Activated CD8-positive, alpha-beta memory T cell treated with anti-CD3 and anti-CD28 coated beads, Interleukin-2, amount 50 U/mL, for 24 hours (primary cell): Measurements from ENCODE around the gene NPEPPS.

Experiments used
- DNase-seq: peaks from one replicate; pipeline ENCODE4 v3.0.0-alpha.2; 2020; ENCODE audit errors: extremely low read depth

Gene NPEPPS

DNA sequence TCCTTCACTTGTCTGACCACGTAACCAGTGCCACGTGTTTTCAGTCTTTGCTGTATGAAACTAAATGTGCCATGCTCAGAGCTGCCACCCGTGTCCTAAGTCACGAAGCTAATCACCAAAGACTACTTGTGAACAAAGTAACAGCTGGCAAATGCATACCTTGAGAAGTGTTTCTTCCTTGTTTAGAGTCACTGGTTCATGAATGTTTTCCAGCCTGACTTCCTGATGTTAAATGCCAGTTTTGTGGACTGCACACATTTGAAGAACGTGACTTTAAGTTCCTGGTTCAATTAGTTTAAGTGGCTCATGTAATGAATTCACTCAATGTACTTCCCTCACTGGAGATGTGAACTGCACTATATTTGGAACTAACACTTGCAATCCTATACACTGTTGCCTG lies 98.9 kb downstream of the NPEPPS start:
- no peak for DNase-seq

DNA sequence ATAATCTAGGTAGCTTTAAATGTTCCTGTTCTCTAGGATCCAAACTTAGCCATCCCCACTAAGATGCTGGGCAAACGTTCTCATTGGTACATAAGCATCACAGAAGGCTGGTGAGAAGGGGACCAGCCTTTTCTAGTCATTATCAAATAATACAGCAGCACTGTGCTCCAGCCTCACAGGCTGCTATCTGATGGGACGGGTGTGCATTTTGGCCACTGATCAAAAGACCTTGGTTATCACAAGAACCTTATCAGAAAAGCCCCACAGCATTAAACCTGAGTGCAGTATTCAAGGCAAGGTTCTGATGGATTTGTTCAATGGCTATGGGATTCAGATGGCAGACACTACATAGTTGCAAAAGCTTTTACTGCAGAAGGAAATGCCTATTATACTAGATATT lies 99.7 kb downstream of the NPEPPS start:
- DNase-seq = no peak

DNA sequence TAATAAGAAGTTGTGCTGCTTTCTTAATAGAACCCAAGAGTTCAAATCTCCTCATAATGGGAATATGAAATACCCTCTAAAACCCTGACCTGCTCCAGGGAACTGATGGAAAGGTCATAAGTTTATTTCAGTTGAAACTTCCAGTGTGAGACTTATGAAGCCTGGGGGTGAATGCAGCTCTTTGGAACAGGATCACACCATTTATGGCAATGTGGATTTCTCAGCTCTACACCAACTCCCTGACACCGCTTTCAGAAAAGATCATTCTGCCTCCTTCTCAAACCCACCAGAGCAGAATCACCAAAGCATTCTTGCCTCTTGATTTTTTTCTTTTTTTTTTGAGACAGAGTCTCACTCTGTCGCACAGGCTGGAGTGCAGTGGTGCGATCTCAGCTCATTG lies 102.1 kb downstream of the NPEPPS start:
- no peak for DNase-seq

DNA sequence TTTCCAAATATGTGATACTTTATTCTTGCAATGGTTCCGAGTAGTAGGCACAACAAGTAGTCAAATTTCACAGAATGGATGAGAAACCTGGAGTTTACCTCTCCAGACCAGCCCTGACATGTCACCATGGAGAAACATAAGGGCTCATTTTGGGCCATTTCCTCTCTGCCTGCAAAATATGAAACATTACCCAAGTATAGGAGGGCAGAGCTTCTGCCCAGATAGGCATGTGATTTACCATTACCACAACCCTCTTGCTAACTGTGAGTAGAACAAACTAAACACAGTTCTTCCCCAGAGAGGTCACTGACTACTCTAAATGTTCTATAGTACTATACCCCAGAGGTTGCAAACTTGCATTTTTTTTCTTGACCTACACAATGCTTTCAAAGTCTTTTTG lies 103.1 kb downstream of the NPEPPS start:
- no peak for DNase-seq

DNA sequence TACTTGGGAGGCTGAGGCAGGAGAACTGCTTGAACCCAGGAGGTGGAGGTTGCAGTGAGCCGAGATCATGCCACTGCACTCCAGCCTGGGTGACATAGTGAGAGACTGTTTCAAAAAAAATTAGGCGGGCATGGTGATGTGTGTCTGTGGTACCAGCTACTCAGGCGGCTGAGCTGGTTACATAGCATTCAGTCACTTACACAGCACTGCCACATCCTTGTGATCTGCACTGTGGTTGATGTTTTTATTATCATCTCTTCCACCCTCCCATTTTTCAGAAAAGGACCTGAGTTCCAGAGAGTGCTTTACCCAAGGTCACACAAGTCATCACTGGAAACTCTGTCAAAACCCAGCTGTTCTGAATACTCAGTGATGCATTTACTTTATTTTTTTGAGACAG lies 104.0 kb downstream of the NPEPPS start:
- DNase-seq = no peak

DNA sequence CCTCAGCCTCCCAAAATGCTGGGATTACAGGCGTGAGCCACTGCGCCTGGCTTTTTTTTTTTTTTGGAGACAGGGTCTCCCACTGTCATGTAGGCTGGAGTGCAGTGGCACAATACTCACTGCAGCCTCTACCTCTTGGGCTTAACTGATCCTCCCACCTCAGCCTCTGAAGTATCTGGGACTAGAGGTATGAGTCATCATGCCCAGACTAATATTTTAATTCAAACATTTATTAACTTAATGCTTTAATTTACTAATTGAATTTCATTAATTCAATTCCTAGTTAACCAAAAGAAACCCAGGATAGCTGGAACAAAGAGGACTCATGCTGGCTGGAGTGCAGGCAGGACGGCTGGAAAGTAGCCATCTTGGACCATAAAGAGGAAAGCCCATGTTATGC lies 104.8 kb downstream of the NPEPPS start:
- no peak for DNase-seq

DNA sequence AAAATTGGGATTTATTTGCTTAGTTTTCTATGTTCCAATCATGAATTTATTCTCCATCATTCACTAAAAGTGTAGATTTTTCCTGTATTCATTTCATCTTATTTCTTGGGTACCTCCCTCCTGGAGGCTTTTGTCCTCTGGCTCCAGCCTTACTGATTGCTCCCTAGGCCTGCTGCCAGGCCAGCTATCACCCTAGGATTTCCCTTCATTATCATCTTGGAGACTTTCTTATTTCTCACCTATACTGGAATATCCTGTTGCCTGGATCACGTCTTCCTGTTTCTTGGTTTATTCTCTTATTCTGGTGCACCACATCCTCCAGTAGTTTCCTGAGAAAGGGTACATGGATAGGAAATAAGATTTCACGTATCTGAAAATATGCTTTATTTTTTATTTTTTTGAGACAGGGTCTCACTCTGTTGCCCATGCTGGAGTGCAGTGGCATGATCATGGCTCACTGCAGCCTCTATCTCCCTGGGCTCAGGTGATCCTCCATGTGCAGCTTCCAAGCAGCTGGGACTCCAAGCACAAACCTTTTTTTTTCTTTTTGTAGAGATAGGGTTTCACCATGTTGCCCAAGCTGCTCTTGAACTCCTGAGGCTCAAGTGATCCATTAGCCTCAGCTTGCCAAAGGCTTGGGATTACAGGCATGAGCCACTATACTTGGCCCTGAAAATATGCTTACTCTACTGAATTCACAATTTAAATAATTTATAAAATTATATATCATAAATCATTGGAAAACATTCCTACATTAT lies 105.5 kb downstream of the NPEPPS start:
- no peak for DNase-seq

DNA sequence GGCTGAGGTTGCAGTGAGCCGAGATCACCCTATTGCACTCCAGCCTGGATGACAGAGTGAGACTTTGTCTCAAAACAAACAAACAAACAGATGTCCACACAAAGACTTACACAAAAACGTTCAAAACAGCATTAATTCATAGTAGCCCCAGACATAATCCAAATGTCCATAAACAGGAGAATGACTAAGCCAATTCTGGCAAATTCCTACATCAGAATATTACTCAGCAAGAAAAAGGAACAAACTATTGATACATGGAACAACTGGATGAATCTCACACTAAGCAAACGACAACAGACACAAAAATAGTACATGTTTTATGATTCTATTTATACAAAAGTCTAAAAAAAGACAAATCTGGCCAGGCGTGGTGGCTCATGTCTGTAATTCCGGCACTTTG lies 108.0 kb downstream of the NPEPPS start:
- DNase-seq = no peak

DNA sequence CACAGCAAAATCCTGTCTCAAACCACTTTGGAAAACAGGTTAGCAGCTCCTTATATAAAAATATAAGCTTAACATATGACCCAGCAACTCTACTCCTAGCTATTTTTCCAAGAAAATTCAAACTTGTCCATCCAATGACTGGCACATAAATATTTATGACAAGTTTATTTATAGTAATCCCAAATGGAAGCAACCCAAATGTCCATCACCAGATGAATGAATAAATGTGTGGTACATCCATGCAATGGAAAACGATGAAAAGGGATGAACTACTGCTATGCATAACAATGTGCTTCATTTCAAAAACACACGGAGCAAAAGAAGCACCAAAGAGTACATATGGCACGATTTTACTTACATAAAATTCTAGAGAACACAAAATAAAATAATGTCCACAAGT lies 109.2 kb downstream of the NPEPPS start:
- no peak for DNase-seq

DNA sequence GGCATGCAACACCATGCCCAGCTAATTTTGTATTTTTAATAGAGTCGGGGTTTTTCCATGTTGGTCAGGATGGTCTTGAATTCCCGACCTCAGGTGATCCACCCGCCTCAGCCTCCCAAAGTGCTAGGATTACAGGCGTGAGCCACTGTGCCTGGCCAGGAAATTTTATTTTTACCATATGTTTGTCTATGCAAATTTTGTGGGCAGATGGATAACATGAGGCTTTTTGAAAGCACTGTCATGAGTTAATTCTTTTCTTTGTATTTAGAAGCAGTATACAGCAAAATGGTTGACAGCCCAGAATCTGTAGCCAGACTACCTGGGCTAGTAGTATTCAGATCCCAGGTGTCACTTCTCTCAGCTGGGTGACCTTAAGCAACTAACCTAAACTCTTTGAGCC lies 110.3 kb downstream of the NPEPPS start:
- no peak for DNase-seq

DNA sequence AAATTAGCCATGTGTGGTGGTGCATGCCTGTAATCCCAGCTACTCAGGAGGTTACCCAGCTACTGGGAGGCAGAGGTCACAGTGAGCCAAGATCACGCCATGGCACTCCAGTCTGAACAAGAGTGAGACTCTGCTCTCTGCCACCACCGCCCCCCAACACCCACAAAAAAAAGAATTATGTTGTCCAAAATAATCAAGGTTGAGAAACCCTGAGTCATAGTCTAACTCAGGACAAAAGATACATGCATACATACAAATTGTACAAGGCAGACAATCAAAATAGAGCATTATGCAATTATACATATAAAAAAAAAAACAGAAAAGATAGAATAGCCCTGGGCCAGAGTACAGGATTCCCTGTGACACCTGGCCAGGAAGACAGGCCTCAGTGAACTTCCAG lies 112.2 kb downstream of the NPEPPS start:
- DNase-seq = no peak

DNA sequence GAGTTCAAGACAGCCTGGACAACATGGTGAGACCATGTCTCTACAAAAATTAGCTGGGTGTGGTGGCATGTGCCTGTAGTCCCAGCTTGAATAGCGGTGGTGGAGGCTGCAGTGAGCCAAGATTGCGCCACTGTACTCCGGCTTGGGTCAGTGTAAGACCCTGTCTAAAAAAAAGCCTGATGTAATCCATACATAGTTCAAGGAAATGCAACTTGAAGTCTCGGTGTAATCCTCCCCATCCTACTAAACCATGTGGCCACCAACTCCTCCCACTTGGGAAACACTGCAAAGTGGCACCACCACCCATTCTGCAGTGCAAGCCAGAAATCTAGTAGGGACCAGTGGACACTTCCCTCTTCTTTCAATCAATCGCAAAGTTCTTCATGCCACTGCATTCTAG lies 113.4 kb downstream of the NPEPPS start:
- DNase-seq = no peak

DNA sequence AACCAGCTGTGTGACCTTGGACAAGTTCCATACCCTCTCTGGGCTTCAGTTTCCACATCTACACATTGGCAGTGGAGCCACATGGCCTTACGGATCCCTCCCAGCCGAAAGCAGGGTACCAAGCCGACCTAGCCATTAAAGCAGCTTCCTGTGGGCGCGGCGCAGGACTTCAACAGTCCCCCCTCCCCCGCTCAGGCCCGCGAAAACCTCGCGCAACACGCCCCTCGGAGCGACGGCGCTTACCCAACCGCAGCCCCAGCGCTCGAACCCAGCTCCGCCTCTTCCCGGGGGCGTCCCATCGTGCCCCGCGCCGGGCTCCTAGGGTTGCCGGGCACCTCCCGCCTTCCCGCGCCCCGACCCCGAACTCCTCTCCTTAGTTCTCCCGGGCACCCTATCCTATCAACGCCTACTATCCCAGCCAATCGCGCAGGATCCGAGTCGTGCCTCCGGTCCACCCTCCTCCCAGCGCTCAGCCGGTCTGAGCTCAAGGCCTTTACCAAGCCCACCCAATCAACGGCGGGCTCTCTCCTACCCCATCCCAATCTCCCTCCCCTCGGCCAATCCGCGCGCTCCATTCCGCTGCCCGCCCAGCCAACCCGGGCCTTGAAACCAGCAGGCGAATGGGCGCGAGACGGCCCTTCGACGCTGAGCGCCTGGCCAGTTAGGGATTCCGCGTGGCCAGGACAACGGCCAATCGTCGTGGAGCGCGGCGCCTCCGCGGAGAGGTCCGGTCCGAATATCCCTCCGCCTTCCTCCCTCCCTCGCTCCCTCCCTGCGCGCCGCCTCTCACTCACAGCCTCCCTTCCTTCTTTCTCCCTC lies 118.5 kb downstream of the NPEPPS start, which contains the start of gene KPNB1:
KPNB1 (plus strand) TSS at position 767 of the 819 bp plus-strand sequence. CDS start 326 bp downstream, outside the sequence.
- peak; percentile 97 for DNase-seq

DNA sequence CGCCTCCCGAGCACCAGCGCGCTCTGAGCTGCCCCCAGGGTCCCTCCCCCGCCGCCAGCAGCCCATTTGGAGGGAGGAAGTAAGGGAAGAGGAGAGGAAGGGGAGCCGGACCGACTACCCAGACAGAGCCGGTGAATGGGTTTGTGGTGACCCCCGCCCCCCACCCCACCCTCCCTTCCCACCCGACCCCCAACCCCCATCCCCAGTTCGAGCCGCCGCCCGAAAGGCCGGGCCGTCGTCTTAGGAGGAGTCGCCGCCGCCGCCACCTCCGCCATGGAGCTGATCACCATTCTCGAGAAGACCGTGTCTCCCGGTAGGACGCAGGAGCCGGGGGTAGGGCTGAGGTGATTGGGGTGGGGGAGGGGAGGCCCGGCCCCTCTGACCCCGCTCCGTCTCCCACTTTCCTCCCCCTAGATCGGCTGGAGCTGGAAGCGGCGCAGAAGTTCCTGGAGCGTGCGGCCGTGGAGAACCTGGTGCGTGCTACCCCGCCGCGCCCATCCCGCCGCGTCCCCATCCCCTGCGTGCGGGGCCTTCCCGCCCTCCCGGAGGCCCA lies 119.1 kb downstream of the NPEPPS start:
- DNase-seq = no peak

DNA sequence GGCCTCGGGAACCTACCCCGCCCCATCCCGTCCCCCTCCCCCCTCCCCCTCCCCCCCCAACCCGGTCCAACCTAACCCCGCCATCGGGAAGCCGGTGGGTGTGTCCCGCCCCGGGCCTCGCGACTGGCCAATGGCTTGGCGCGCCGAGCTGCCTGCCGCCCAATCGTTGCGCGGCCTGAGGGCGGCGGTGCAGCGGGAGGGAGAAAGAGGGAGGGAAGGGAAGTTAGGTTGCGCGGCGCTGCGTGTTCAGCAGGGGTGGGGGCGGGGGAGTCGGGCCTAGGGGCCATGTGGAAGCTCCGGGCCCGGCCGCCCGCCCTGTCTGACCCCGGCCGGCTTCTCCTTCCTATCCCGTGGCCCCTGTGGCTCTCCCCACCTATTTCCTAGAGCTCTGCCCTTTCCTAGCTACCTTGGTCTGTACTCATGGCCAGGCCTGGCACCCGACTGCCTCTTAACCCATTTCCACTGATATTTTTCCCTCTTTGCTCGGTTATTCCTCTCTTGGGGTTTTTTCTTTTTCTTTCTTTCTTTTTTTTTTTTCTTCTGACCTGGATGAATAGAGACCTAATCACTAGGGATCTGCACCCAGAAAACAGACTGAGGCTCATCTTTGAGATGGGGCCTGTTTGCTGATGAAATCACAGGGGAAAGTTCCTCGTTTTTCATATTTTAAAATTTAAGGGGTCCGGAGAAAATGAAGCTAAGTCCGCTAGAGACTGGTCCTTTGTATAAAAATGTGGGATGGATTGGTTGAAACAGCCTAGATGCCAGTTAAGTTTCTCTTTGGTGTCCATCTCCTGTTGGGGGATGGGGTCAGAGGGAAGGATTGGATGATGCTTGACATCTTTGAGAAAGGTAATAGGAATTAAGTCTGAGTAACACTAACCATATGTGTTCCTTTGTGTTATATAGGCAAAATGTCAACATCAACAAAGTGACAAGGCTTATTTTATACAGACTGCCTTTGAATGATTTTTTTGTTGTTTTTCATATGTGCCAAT lies 119.9 kb downstream of the NPEPPS start:
- peak; percentile 81 for DNase-seq

DNA sequence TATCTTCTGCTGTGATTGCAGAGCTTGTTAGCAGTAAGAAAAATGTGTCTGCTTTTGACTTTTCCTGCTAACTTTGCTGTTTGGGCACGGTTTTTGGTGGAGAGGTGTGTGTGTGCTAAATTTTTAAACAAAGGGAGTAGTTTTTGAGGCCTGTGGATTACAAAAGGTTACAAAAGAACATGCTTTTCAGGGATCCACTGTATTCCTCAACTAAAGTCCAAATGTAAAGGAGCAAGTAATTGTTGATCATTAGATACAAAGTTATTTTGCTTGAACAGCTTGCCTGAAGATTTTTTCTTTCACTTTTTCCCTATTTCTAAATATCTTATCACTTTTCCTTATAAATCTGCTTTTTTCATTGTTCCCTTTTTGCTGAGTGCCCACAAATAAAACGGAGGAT lies 120.8 kb downstream of the NPEPPS start:
- no peak for DNase-seq

DNA sequence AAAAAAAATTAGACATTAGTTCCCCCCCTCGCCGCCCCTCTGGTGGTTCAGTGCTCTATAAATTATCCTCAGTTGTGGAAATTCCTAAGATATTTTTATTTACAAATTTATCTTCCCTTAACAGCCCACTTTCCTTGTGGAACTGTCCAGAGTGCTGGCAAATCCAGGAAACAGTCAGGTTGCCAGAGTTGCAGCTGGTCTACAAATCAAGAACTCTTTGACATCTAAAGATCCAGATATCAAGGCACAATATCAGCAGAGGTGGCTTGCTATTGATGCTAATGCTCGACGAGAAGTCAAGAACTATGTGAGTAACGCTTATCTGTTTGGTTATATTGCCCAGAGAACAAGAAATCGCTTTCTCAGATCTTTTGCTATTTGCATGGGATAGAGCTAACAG lies 121.7 kb downstream of the NPEPPS start:
- DNase-seq = no peak

DNA sequence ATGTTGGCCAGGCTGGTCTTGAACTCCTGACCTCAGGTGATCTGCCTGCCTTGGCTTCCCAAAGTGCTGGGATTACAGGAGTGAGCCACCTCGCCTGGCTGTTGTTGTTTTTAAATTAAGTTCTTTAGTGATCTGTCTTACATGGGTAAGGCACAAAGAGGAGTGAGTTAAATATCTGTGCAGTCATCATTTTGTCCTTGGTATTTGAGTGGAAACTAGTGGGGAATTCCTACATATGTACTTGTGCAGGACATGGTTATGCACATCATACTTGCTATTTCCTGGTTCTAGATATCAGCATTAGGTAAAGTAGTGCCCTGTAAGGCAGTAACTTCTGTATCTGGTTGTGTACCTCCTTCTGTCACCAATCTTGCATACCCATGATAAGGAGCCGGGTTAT lies 122.5 kb downstream of the NPEPPS start:
- no peak for DNase-seq

DNA sequence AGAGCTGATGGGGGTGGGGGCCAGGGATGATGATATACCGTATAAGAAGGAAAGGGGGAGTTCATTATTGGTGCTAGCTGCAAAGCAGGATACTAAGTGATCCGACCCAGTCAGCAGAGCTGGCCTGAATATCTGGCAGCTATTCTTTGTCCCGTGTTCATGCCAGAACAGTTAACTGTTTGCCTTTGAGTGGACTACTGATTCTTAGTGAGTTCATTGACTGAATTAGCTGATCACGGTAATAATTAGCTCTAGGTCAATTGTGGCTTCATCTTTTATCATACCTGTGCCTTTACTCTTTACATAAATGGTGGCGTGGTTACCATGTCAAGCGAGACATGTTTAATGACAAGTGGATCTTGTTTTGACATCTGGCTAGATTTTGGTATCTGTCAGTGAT lies 124.1 kb downstream of the NPEPPS start:
- DNase-seq = no peak

DNA sequence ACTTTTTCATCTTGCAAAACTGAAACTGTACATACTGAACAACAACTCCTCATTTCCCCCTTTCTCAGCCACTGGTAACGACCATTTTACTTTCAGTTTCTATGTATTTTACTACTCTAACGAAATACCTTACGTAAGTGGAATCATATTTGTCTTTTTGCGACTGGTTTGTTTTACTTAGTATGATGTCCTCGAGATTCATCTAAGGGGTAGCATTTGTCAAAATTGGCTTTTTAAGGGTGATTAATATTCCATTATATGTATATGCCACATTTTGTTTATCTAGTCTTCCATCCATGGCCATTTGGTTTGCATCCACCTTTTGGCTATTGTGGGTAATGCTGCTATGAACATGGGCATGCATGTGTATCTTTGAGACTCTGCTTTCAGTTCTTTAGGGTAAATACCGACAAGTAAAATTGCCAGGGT lies 129.2 kb downstream of the NPEPPS start:
- DNase-seq = no peak

DNA sequence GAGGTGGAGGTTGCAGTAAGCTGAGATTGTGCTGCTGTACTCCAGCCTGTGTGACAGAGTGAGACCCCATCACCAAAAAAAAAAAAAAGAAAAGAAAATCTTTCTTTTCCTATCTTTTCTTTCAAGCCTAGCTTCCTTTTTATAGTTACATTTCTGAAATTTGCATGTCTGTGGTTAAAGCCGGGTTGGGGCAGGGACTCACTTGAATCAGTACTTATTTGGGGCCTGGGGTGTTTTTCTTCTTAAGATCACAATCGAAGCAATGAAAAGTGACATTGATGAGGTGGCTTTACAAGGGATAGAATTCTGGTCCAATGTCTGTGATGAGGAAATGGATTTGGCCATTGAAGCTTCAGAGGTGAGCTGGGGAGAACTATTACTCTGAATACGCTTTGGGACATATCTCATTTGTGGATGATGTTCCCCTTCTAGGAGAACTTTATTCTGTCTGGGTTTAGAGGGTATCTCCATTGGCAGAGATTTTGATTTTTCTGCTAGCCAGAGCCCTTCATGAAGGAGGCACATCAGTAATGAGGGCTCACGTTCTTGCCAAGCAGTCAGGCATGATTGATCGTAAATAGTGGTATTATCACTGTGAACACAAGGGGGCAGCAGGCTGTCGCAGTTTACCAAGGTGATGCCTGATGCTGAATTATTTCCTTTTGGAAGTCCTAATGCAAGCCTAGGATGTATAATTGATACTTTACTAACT lies 133.2 kb downstream of the NPEPPS start:
- DNase-seq = peak; percentile 8
